T-helper 1 cell treated with Interleukin-12 subunit alpha and Interleukin-12 subunit beta and Interleukin-4 antibody, amounts not matched to agents 30 μg/mL and 1 μg/mL, for 36 hours (primary cell): Measurements from ENCODE around the gene COL18A1.
"Not testable (repeated sequence)": the region's sequence is repeated elsewhere in the genome, so short reads cannot be mapped to it uniquely, and the experiment has no call there.

ENCODE experiments used
- H3K27ac Mint-ChIP-seq: one replicate; pipeline ENCODE4 v1.8.0; 2021; ENCODE audit warnings: mild to moderate bottlenecking, mixed read lengths
- H3K27me3 Mint-ChIP-seq: one replicate; pipeline ENCODE4 v1.8.0; 2021; ENCODE audit warnings: low read depth, mixed read lengths
- H3K36me3 Mint-ChIP-seq: one replicate; pipeline ENCODE4 v1.8.0; 2021; ENCODE audit warnings: low read depth, mixed read lengths
- H3K4me1 Mint-ChIP-seq: one replicate; pipeline ENCODE4 v1.8.0; 2021; ENCODE audit warnings: low read depth, mixed read lengths
- H3K4me3 Mint-ChIP-seq: one replicate; pipeline ENCODE4 v1.8.0; 2021; ENCODE audit warnings: mild to moderate bottlenecking, moderate library complexity, mixed read lengths
- H3K9me3 Mint-ChIP-seq: one replicate; pipeline ENCODE4 v1.8.0; 2021; ENCODE audit warnings: mixed read lengths

COL18A1 gene

GRCh38 chr21:45493401-45494001 lies 88.5 kb downstream of the COL18A1 start:
- H3K27me3 Mint-ChIP-seq, result no peaks in the 10 kb centered on the region
- H3K4me3 Mint-ChIP-seq, result no peak overlapping the region
- H3K9me3 Mint-ChIP-seq, result no peaks in the 10 kb centered on the region
- H3K27ac Mint-ChIP-seq, result no peak overlapping the region
- H3K4me1 Mint-ChIP-seq, result no peaks in the 10 kb centered on the region
- H3K36me3 Mint-ChIP-seq, result no peaks in the 10 kb centered on the region

- no peaks in the 10 kb centered on the region for H3K4me1 Mint-ChIP-seq
- no peak overlapping the region for H3K4me3 Mint-ChIP-seq
- no peak overlapping the region for H3K27ac Mint-ChIP-seq
- no peaks in the 10 kb centered on the region for H3K36me3 Mint-ChIP-seq
- no peaks in the 10 kb centered on the region for H3K27me3 Mint-ChIP-seq
- no peaks in the 10 kb centered on the region for H3K9me3 Mint-ChIP-seq
These were observed 89.3 kb downstream of the COL18A1 start for GRCh38 chr21:45494135-45494850.

GRCh38 chr21:45494851-45495680 lies 90.1 kb downstream of the COL18A1 start:
- Mint-ChIP-seq H3K4me3 (no peak overlapping the region), H3K36me3 (no peaks in the 10 kb centered on the region), H3K27ac (no peak overlapping the region), H3K4me1 (peaks cover 2% of the 10 kb centered on the region), H3K9me3 (no peaks in the 10 kb centered on the region), H3K27me3 (no peaks in the 10 kb centered on the region)

DNA sequence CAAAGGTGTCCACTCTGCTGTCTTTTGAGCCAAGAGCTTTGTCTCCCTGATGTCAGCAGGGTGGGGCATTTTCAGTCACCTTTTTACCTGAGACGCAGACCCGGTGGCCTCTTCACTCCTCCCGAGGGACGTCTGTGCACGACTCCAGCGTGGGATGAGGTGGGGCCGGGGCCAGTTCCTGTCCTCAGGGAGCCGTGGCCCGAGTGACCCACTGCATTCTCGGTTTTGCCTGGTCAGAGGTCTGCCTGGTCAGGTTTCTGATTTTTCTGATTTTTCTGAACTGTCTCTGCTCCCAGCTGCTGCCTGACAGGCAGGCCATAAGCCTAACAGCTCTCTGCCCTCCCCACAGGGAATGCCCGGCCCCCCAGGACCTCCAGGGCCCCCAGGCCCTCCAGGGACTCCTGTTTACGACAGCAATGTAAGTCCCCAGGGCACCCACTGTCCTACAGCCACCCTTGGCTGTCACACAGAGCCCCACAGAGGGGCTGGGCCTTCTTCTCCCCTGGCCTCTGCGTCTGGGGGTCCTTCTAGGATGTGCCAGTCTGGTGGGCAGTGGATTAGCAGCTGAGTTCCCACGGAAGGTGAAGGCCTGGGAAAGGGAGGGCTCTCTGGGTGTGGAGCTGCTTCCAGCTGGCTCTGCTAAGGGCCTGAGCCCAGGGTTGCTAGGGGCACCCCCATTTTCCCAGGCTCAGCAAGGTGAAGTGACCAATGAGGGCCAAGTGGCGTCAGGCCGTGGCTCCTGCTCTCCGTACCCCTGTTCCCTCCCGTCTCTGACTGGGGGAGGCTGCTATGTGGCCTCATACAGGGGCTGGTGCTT lies 91.4 kb downstream of the COL18A1 start:
- H3K36me3 Mint-ChIP-seq, result no peaks in the 10 kb centered on the region
- H3K27me3 Mint-ChIP-seq, result no peaks in the 10 kb centered on the region
- no peaks in the 10 kb centered on the region for H3K9me3 Mint-ChIP-seq
- peaks cover 2% of the 10 kb centered on the region for H3K4me1 Mint-ChIP-seq
- no peak overlapping the region for H3K4me3 Mint-ChIP-seq
- H3K27ac Mint-ChIP-seq, result no peak overlapping the region

- peaks cover 2% of the 10 kb centered on the region for H3K4me1 Mint-ChIP-seq
- no peaks in the 10 kb centered on the region for H3K27me3 Mint-ChIP-seq
- H3K4me3 Mint-ChIP-seq, result no peak overlapping the region
- no peak overlapping the region for H3K27ac Mint-ChIP-seq
- no peaks in the 10 kb centered on the region for H3K36me3 Mint-ChIP-seq
- H3K9me3 Mint-ChIP-seq, result no peaks in the 10 kb centered on the region
These were observed 92.2 kb downstream of the COL18A1 start for GRCh38 chr21:45496968-45497845.

GRCh38 chr21:45497846-45498645 lies 93.1 kb downstream of the COL18A1 start:
- Mint-ChIP-seq H3K9me3 (no peaks in the 10 kb centered on the region), H3K36me3 (no peaks in the 10 kb centered on the region), H3K27ac (no peak overlapping the region), H3K4me1 (peaks cover 2% of the 10 kb centered on the region), H3K4me3 (no peak overlapping the region), H3K27me3 (no peaks in the 10 kb centered on the region)

GRCh38 chr21:45498646-45499000 lies 93.7 kb downstream of the COL18A1 start:
- Mint-ChIP-seq H3K27ac (no peak overlapping the region), H3K4me1 (peaks cover 2% of the 10 kb centered on the region), H3K36me3 (no peaks in the 10 kb centered on the region), H3K4me3 (no peak overlapping the region), H3K27me3 (no peaks in the 10 kb centered on the region), H3K9me3 (no peaks in the 10 kb centered on the region)

- H3K4me3 Mint-ChIP-seq, result no peak overlapping the region
- H3K9me3 Mint-ChIP-seq, result no peaks in the 10 kb centered on the region
- no peaks in the 10 kb centered on the region for H3K36me3 Mint-ChIP-seq
- peaks cover 2% of the 10 kb centered on the region for H3K4me1 Mint-ChIP-seq
- H3K27me3 Mint-ChIP-seq, result no peaks in the 10 kb centered on the region
- peak overlapping the region; percentile 10 for H3K27ac Mint-ChIP-seq
These were observed 94.3 kb downstream of the COL18A1 start for GRCh38 chr21:45499201-45499750.

DNA sequence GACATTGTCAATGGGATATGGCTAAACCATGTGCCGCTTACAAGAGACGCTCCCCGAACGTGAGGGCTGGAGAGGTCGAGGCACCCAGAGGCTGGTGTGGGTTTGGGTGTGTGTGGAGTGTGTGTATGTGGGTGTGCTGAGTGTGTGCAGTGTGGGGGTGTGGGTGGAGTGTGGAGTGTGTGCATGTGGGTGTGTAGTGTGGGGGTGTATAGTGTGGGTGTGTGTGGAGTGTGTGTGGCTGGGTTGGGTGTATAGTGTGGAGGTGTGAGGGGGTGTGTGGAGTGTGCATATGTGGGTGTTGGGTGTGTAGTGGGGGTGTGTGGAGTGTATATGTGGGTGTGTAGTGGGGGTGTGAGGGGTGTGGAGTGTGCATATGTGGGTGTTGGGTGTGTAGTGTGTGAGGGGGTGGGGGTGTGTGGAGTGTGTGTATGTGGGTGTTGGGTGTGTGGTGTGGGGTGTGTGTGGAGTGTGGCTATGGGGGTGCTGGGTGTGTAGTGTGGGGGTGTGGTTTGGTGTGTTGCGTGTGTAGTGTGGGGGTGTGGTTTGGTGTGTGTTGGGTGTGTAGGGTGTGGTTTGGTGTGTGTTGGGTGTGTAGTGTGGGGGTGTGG lies 95.1 kb downstream of the COL18A1 start:
- peaks cover 2% of the 10 kb centered on the region for H3K4me1 Mint-ChIP-seq
- H3K9me3 Mint-ChIP-seq, result no peaks in the 10 kb centered on the region
- H3K27ac Mint-ChIP-seq, result peak overlapping the region; percentile 10
- no peak overlapping the region for H3K4me3 Mint-ChIP-seq
- H3K36me3 Mint-ChIP-seq, result no peaks in the 10 kb centered on the region
- no peaks in the 10 kb centered on the region for H3K27me3 Mint-ChIP-seq

DNA sequence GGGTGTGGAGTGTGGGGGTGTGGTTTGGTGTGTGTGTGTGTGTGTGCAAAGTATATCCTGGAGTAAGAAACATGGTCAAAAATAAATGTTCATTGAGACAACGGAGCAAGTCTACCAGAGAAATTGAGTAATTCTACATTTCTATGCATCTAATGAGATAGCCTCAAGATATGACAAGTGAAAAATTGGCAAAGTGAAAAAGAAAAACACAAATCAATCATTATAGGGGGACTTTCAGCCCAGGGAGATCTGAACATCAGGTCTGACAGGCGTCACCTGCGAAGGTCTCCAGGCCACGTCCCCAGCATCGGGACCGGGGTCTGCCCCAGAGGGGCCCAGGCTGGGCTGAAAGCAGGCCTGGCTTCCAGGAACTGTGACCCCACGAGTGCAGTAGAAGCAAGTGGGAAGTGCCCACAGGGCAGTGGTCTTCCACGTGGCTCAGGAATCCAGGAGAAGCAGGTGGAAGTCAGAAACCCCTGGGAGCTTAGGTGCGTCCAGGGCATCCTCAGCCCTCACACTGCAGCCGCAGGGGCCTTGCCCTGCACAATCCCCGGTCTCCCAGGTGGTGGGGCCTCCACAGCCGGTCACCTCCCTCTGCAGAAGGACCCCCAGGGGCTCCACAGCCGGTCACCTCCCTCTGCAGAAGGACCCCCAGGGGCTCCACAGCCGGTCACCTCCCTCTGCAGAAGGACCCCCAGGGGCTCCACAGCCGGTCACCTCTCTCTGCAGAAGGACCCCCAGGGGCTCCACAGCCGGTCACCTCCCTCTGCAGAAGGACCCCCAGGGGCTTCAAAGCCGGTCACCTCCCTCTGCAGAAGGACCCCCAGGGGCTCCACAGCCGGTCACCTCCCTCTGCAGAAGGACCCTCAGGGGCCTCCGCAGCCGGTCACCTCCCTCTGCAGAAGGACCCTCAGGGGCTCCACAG lies 96.4 kb downstream of the COL18A1 start:
- not testable (repeated sequence) for H3K27me3 Mint-ChIP-seq, H3K4me3 Mint-ChIP-seq, H3K9me3 Mint-ChIP-seq, H3K36me3 Mint-ChIP-seq, H3K27ac Mint-ChIP-seq, H3K4me1 Mint-ChIP-seq

GRCh38 chr21:45502006-45502345 lies 97.0 kb downstream of the COL18A1 start:
- H3K4me3 Mint-ChIP-seq, result no peak overlapping the region
- H3K27me3 Mint-ChIP-seq, result no peaks in the 10 kb centered on the region
- H3K36me3 Mint-ChIP-seq, result no peaks in the 10 kb centered on the region
- peaks cover 2% of the 10 kb centered on the region for H3K4me1 Mint-ChIP-seq
- no peaks in the 10 kb centered on the region for H3K9me3 Mint-ChIP-seq
- H3K27ac Mint-ChIP-seq, result no peak overlapping the region

DNA sequence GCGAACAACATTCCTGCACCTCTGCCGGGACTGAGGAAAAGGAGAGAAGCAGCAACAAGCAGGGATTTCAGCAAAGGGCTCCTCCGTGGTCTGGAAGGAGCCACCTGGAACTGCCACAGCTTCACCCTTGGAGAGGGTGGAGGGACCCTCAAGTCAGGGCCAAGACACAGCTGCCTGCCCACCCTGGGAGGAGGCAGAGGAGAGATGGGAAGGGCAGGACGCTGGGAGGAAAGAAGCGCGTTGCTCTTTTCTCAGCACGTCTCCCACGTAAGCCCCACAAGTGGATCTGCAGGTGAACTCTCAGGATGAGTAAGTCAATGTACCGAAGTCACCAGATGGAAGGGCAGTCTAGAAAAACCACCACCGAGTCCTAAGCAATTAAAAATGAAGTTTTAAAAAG lies 97.6 kb downstream of the COL18A1 start:
- H3K27ac Mint-ChIP-seq, result no peak overlapping the region
- no peaks in the 10 kb centered on the region for H3K9me3 Mint-ChIP-seq
- no peak overlapping the region for H3K4me3 Mint-ChIP-seq
- peaks cover 2% of the 10 kb centered on the region for H3K4me1 Mint-ChIP-seq
- no peaks in the 10 kb centered on the region for H3K27me3 Mint-ChIP-seq
- H3K36me3 Mint-ChIP-seq, result no peaks in the 10 kb centered on the region
